Caco-2 (cell line): ENCODE results near the gene SMARCD3. TPM values are rescaled to one million over a fixed set of nuclear protein-coding genes. Genes with fewer than 3 reads are reported as not detected.

ENCODE experiments used
- BruUV-seq: library from RNA; stranded (reverse); fragments of 400-500 nt; replicated peaks from 2 replicates; lab custom pipeline; 2021; lab: Mats Ljungman, UMichigan
- CTCF ChIA-PET: fragments of 300-600 bp; sonication (Branson Sonifier 250); formaldehyde crosslinking; loops from one replicate; lab custom pipeline; 2022; ENCODE audit warnings: antibody characterized with exemption; lab: Charles Lee
- POLR2A ChIA-PET: fragments of 300-600 bp; sonication (Branson Sonifier 250); formaldehyde crosslinking; loops from one replicate; lab custom pipeline; 2022; ENCODE audit warnings: antibody characterized with exemption; lab: Charles Lee
- DNase-seq, 2 experiments: peaks; one replicate each; pipeline versions ENCODE4 v3.0.0 to v3.0.0-alpha.2; 2020 to 2022
- H3K27me3 ChIP-seq: replicated peaks from 2 replicates; pipeline ENCODE4 v1.6.0; 2011; ENCODE audit warnings: low read length; ENCODE audit not compliant: control insufficient read depth, insufficient read depth
- H3K36me3 ChIP-seq: 2 replicates; pipeline ENCODE4 v1.5.1; 2011; ENCODE audit warnings: low read length; ENCODE audit not compliant: control insufficient read depth, insufficient read depth
- H3K4me1 ChIP-seq: fragments of 250-450 bp; sonication (Bioruptor Pico); 2 replicates; pipeline ENCODE4 v1.5.1; 2020; ENCODE audit warnings: mild to moderate bottlenecking
- H3K4me3 ChIP-seq: 2 replicates; pipeline ENCODE4 v1.5.1; 2011; ENCODE audit warnings: low read depth, mild to moderate bottlenecking, control low read depth, low read length
- H3K9me3 ChIP-seq: fragments of 250-450 bp; sonication (Bioruptor Pico); 2 replicates; pipeline ENCODE4 v1.5.1; 2020; ENCODE audit warnings: mild to moderate bottlenecking, moderate library complexity
- H3K27ac Mint-ChIP-seq: one replicate; pipeline ENCODE4 v1.8.0; 2022; ENCODE audit warnings: mixed read lengths; ENCODE audit not compliant: unreplicated experiment
- H3K27me3 Mint-ChIP-seq: one replicate; pipeline ENCODE4 v1.8.0; 2022; ENCODE audit warnings: mixed read lengths; ENCODE audit not compliant: insufficient read depth, unreplicated experiment
- H3K36me3 Mint-ChIP-seq: one replicate; pipeline ENCODE4 v1.8.0; 2022; ENCODE audit warnings: mild to moderate bottlenecking, mixed read lengths; ENCODE audit not compliant: insufficient read depth, unreplicated experiment
- H3K4me1 Mint-ChIP-seq: one replicate; pipeline ENCODE4 v1.8.0; 2022; ENCODE audit warnings: low read depth, mixed read lengths; ENCODE audit not compliant: unreplicated experiment
- H3K4me3 Mint-ChIP-seq: one replicate; pipeline ENCODE4 v1.8.0; 2022; ENCODE audit warnings: mild to moderate bottlenecking, moderate library complexity, mixed read lengths; ENCODE audit not compliant: unreplicated experiment
- H3K9me3 Mint-ChIP-seq: one replicate; pipeline ENCODE4 v1.8.0; 2022; ENCODE audit warnings: mixed read lengths; ENCODE audit not compliant: unreplicated experiment
- CTCF ChIP-seq, 2 experiments: fragments of 200-600 bp in 1 of 2; IDR thresholded peaks; 1 replicate in 1 of 2; 2 replicates in 1 of 2; pipeline versions ENCODE4 v1.5.1 to v1.8.0; 2011 to 2022; ENCODE audit warnings: antibody characterized with exemption in 1 of 2, control low read depth in 1 of 2, inconsistent platforms in 1 of 2, low read depth in 1 of 2, low read length in 1 of 2, mild to moderate bottlenecking in 1 of 2, moderate library complexity in 1 of 2; ENCODE audit not compliant: insufficient read depth in 1 of 2, severe bottlenecking in 1 of 2, unreplicated experiment in 1 of 2
- intact Hi-C: fragments of 100-400 bp; cut with micrococcal nuclease; formaldehyde crosslinking; loops from one replicate; pipeline ENCODE4 v1.10.0; 2022; ENCODE audit not compliant: unreplicated experiment
- total RNA-seq: library from RNA; stranded (reverse); gene quantifications from 2 replicates; pipeline ENCODE4 v1.2.3, GENCODE V29; 2022

The SMARCD3 gene
- total RNA-seq, 1 experiment from 2014 or later: 27.8 TPM

DNA sequence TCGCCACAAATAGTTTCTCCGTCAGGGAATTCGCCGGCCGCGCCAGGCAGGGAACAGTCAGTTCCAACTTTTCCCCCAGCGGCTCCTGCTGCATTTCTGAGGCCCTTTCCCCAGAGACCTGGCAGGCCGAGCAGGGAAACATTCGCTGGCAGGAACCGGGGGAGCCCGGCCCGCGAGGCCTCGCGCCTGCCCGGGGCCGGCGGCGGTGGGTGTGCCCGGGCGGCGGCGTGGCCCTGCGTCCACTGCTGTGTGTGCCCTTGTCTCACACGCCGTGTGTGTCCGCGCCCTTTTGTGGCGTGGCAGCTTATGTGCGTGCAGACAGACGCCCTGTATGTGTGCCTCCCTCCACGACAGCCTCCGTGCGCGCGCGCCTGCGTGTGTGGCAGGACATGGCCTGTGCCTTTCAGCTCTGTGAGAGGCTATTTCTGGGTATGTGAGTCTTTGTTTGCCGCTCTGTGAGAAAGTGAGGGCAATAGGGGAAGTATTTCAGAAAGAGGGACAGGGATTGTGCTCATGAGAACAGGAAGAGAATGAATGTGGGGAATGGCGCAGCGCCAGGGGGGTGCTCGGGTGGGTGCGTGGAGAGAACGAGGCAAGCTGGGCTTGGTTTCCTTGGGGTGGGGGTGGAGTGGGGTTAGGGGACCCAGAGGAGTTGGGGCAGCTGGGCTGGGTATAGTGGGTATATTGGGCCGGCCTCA is 689 bp upstream of the SMARCD3 start:
- Mint-ChIP-seq H3K9me3 (no peaks in the 10 kb centered on the region), H3K36me3 (peaks cover 11% of the 10 kb centered on the region), H3K4me3 (peak overlapping the region; percentile 80), H3K27me3 (no peaks in the 10 kb centered on the region), H3K4me1 (peaks cover 26% of the 10 kb centered on the region), H3K27ac (peak overlapping the region; percentile 54)
- POLR2A ChIA-PET: no interaction called here
- no peaks in the 10 kb centered on the region for H3K9me3 ChIP-seq
- CTCF ChIA-PET: interaction anchor here (0.7 kb wide), 1 partner anchor 66 kb away, joined by 5 read pairs; no protein-coding TSS in a partner anchor
- peaks cover 27% of the 10 kb centered on the region for H3K4me1 ChIP-seq
- peak overlapping the region; percentile 66 for H3K4me3 ChIP-seq
- no peaks in the 10 kb centered on the region for H3K27me3 ChIP-seq
- intact Hi-C loops: loop anchor here (2.0 kb wide), 1 partner anchor 76 kb away; no protein-coding TSS in a partner anchor
- no TSS peak for BruUV-seq
- TF ChIP-seq CTCF (IDR thresholded peaks at IDR 0.05; ENCODE audit: insufficient read depth in 1 of 2, low read depth in 1 of 2, low read length in 1 of 2, severe bottlenecking in 1 of 2, unreplicated experiment in 1 of 2): no peak
- DNase-seq: no peak
- H3K36me3 ChIP-seq: no peaks in the 10 kb centered on the region

DNA sequence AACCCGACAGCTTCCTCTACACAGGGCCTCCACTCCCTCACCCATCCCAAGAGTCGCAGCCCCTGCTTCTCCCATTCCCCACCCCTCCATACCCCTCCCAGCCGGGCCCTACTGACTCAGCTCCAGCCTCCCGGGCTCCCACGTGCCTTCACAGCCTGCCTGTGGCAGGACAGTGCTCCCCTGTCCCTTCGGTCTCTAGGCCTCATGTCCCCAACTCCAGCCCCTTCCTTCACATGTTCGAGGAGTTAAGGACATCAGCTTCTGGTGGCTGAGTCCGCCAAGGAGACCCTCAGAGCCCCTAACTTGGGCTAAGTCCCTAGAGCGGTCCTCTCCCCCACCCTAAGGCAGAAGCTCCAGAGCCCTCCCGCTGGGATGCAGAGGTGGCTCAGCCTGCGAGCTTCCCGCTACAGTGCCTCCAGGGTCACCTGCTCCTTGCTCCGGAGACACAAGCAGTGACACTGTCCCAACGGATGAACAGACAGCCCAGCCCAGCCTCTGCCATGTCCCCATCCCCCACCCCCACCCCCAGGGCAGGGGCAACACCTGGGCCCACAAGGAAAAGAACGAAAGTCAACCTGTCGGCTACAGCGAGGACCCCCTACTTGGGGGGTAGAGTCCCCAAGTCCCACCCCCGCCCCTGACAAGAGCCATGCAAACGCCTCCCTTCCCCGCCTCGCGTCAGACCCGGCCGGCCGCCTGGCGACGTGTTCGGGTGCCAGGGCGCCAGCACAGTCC is 716 bp downstream of the SMARCD3 start:
- H3K36me3 Mint-ChIP-seq: peaks cover 17% of the 10 kb centered on the region
- H3K4me1 Mint-ChIP-seq: peaks cover 26% of the 10 kb centered on the region
- no peaks in the 10 kb centered on the region for H3K27me3 Mint-ChIP-seq
- Histone ChIP-seq H3K4me3 (peak overlapping the region; percentile 66), H3K27me3 (no peaks in the 10 kb centered on the region), H3K4me1 (peaks cover 27% of the 10 kb centered on the region), H3K36me3 (no peaks in the 10 kb centered on the region), H3K9me3 (no peaks in the 10 kb centered on the region)
- H3K9me3 Mint-ChIP-seq: no peaks in the 10 kb centered on the region
- peak overlapping the region; percentile 80 for H3K4me3 Mint-ChIP-seq
- TF ChIP-seq CTCF (IDR thresholded peaks at IDR 0.05; ENCODE audit: insufficient read depth in 1 of 2, low read depth in 1 of 2, low read length in 1 of 2, severe bottlenecking in 1 of 2, unreplicated experiment in 1 of 2): no peak
- DNase-seq: peak in 1 of 2 experiments; percentile 48
- BruUV-seq: no TSS peak
- peak overlapping the region; percentile 51 for H3K27ac Mint-ChIP-seq
- POLR2A ChIA-PET: interaction anchor here (0.5 kb wide), 1 partner anchor 11 kb away, joined by 3 read pairs; no protein-coding TSS in a partner anchor
- intact Hi-C loops: loop anchor here (1.0 to 2.0 kb wide), 3 partner anchors 20 to 75 kb away; partner anchors contain the start of gene ABCF2
- CTCF ChIA-PET: interaction anchor here (0.6 to 1.6 kb wide), 4 partner anchors 21 to 1100 kb away, joined by 4 to 6 read pairs (median 5); partner anchors contain the start of gene ABCF2
